IPS-20b (cell line): ENCODE measurements around the gene C1orf198.
A peak's percentile ranks its signal among the peaks of the same experiment; 100 is the strongest.

Source experiments
- H3K27ac ChIP-seq: one replicate; pipeline ENCODE4 v1.5.1; 2013; ENCODE audit warnings: low read length
- H3K27me3 ChIP-seq: 2 replicates; pipeline ENCODE4 v1.6.1; 2013; ENCODE audit warnings: mild to moderate bottlenecking, low read length, inconsistent platforms; ENCODE audit not compliant: insufficient read depth
- H3K36me3 ChIP-seq: 2 replicates; pipeline ENCODE4 v1.6.1; 2013; ENCODE audit warnings: low read depth, mild to moderate bottlenecking, inconsistent platforms, low read length, moderate library complexity; ENCODE audit not compliant: insufficient read depth
- H3K4me1 ChIP-seq: 2 replicates; pipeline ENCODE4 v1.6.1; 2013; ENCODE audit warnings: mild to moderate bottlenecking, control low read depth, inconsistent platforms, low read length, moderate library complexity; ENCODE audit not compliant: insufficient read depth
- H3K4me3 ChIP-seq: 2 replicates; pipeline ENCODE4 v1.5.1; 2013; ENCODE audit warnings: mild to moderate bottlenecking, low read length, inconsistent platforms
- H3K9ac ChIP-seq: 2 replicates; pipeline ENCODE4 v1.6.1; 2013; ENCODE audit warnings: low read depth, mild to moderate bottlenecking, inconsistent platforms, low read length, moderate library complexity
- H3K9me3 ChIP-seq: 2 replicates; pipeline ENCODE4 v1.6.1; 2013; ENCODE audit warnings: mild to moderate bottlenecking, low read depth, low read length, inconsistent platforms; ENCODE audit not compliant: insufficient read depth

The C1orf198 gene

GRCh38 chr1:230884646-230885045 lies 16.3 kb upstream of the C1orf198 start:
- Histone ChIP-seq H3K9ac (no peak overlapping the region), H3K27me3 (peaks cover 5% of the 10 kb centered on the region; the same call in 1 of the 2 replicates), H3K4me1 (no peaks in the 10 kb centered on the region; the same call in 1 of the 2 replicates), H3K36me3 (no peaks in the 10 kb centered on the region), H3K9me3 (no peaks in the 10 kb centered on the region), H3K27ac (no peak overlapping the region), H3K4me3 (no peak overlapping the region)

- no peak overlapping the region for H3K9ac ChIP-seq
- H3K4me3 ChIP-seq: no peak overlapping the region
- no peaks in the 10 kb centered on the region; the same call in 1 of the 2 replicates for H3K4me1 ChIP-seq
- no peak overlapping the region for H3K27ac ChIP-seq
- no peaks in the 10 kb centered on the region for H3K9me3 ChIP-seq
- no peaks in the 10 kb centered on the region for H3K36me3 ChIP-seq
- peaks cover 5% of the 10 kb centered on the region; the same call in 1 of the 2 replicates for H3K27me3 ChIP-seq
These were observed 15.6 kb upstream of the C1orf198 start for GRCh38 chr1:230883967-230884366.

- Histone ChIP-seq H3K9me3 (no peaks in the 10 kb centered on the region), H3K27me3 (peaks cover 5% of the 10 kb centered on the region; the same call in 1 of the 2 replicates), H3K36me3 (no peaks in the 10 kb centered on the region), H3K27ac (no peak overlapping the region), H3K4me3 (no peak overlapping the region), H3K4me1 (no peaks in the 10 kb centered on the region; the same call in 1 of the 2 replicates), H3K9ac (no peak overlapping the region)
These were observed 11.5 kb upstream of the C1orf198 start for GRCh38 chr1:230879778-230880177.

- Histone ChIP-seq H3K9me3 (no peaks in the 10 kb centered on the region), H3K36me3 (no peaks in the 10 kb centered on the region), H3K27ac (no peak overlapping the region), H3K4me1 (no peaks in the 10 kb centered on the region; the same call in 1 of the 2 replicates), H3K4me3 (no peak overlapping the region), H3K27me3 (peaks cover 5% of the 10 kb centered on the region; the same call in 1 of the 2 replicates), H3K9ac (no peak overlapping the region)
These were observed 10.3 kb upstream of the C1orf198 start for GRCh38 chr1:230878591-230878990.

- Histone ChIP-seq H3K27ac (no peak overlapping the region), H3K9ac (no peak overlapping the region), H3K27me3 (peaks cover 5% of the 10 kb centered on the region; the same call in 1 of the 2 replicates), H3K4me3 (no peak overlapping the region), H3K4me1 (no peaks in the 10 kb centered on the region; the same call in 1 of the 2 replicates), H3K36me3 (no peaks in the 10 kb centered on the region), H3K9me3 (no peaks in the 10 kb centered on the region)
These were observed 9.7 kb upstream of the C1orf198 start for GRCh38 chr1:230877924-230878590.

- Histone ChIP-seq H3K4me1 (no peaks in the 10 kb centered on the region; the same call in 1 of the 2 replicates), H3K27me3 (peaks cover 5% of the 10 kb centered on the region; the same call in 1 of the 2 replicates), H3K9ac (no peak overlapping the region), H3K36me3 (no peaks in the 10 kb centered on the region), H3K9me3 (no peaks in the 10 kb centered on the region), H3K4me3 (no peak overlapping the region), H3K27ac (no peak overlapping the region)
These were observed 9.0 kb upstream of the C1orf198 start for GRCh38 chr1:230877146-230877923.

- Histone ChIP-seq H3K27me3 (peaks cover 5% of the 10 kb centered on the region; the same call in 1 of the 2 replicates), H3K9me3 (no peaks in the 10 kb centered on the region), H3K9ac (no peak overlapping the region)
These were observed 8.3 kb upstream of the C1orf198 start for GRCh38 chr1:230876660-230877059.

GRCh38 chr1:230875370-230875769 lies 7.0 kb upstream of the C1orf198 start:
- no peak overlapping the region for H3K9ac ChIP-seq
- no peaks in the 10 kb centered on the region for H3K9me3 ChIP-seq
- no peak overlapping the region for H3K4me3 ChIP-seq
- H3K27ac ChIP-seq: no peak overlapping the region
- H3K36me3 ChIP-seq: no peaks in the 10 kb centered on the region
- no peaks in the 10 kb centered on the region for H3K27me3 ChIP-seq
- H3K4me1 ChIP-seq: no peaks in the 10 kb centered on the region; the same call in 1 of the 2 replicates

More at GRCh38 chr1:230876660-230877059, 8.3 kb upstream of the C1orf198 start:
- no peak overlapping the region for H3K27ac ChIP-seq
- H3K4me1 ChIP-seq: no peaks in the 10 kb centered on the region; the same call in 1 of the 2 replicates
- H3K36me3 ChIP-seq: no peaks in the 10 kb centered on the region
- no peak overlapping the region for H3K4me3 ChIP-seq

GRCh38 chr1:230870916-230871315 lies 2.6 kb upstream of the C1orf198 start:
- no peak overlapping the region for H3K4me3 ChIP-seq
- no peak overlapping the region for H3K9ac ChIP-seq
- H3K27me3 ChIP-seq: peaks cover 12% of the 10 kb centered on the region
- no peak overlapping the region for H3K27ac ChIP-seq
- no peaks in the 10 kb centered on the region for H3K36me3 ChIP-seq
- H3K9me3 ChIP-seq: no peaks in the 10 kb centered on the region
- peaks cover 16% of the 10 kb centered on the region; the same call in 1 of the 2 replicates for H3K4me1 ChIP-seq

GRCh38 chr1:230869500-230869899 lies 1.2 kb upstream of the C1orf198 start:
- H3K27ac ChIP-seq: peak overlapping the region; percentile 99
- peaks cover 12% of the 10 kb centered on the region for H3K27me3 ChIP-seq
- no peaks in the 10 kb centered on the region for H3K9me3 ChIP-seq
- 0 out of 2 replicates have a peak, but pooled peaks cover 5% of the 10 kb centered on the region for H3K36me3 ChIP-seq
- H3K4me3 ChIP-seq: peak overlapping the region; percentile 71
- peaks cover 16% of the 10 kb centered on the region; the same call in 1 of the 2 replicates for H3K4me1 ChIP-seq
- H3K9ac ChIP-seq: peak overlapping the region; percentile 98

- H3K27ac ChIP-seq: peak overlapping the region; percentile 99
- H3K4me3 ChIP-seq: peak overlapping the region; percentile 71
- H3K9ac ChIP-seq: peak overlapping the region; percentile 98
- 0 out of 2 replicates have a peak, but pooled peaks cover 6% of the 10 kb centered on the region for H3K36me3 ChIP-seq
- peaks cover 16% of the 10 kb centered on the region; the same call in 1 of the 2 replicates for H3K4me1 ChIP-seq
- H3K9me3 ChIP-seq: no peaks in the 10 kb centered on the region
- peaks cover 12% of the 10 kb centered on the region for H3K27me3 ChIP-seq
These were observed 540 bp upstream of the C1orf198 start for GRCh38 chr1:230868736-230869385.
